ENCODE results near the gene TYSND1.

GRCh38 chr10:70140297-70140696, 6.2 kb downstream of the TYSND1 start:
- TF ChIP-seq, protein P1, sequence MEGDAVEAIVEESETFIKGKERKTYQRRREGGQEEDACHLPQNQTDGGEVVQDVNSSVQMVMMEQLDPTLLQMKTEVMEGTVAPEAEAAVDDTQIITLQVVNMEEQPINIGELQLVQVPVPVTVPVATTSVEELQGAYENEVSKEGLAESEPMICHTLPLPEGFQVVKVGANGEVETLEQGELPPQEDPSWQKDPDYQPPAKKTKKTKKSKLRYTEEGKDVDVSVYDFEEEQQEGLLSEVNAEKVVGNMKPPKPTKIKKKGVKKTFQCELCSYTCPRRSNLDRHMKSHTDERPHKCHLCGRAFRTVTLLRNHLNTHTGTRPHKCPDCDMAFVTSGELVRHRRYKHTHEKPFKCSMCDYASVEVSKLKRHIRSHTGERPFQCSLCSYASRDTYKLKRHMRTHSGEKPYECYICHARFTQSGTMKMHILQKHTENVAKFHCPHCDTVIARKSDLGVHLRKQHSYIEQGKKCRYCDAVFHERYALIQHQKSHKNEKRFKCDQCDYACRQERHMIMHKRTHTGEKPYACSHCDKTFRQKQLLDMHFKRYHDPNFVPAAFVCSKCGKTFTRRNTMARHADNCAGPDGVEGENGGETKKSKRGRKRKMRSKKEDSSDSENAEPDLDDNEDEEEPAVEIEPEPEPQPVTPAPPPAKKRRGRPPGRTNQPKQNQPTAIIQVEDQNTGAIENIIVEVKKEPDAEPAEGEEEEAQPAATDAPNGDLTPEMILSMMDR (IDR thresholded peaks at IDR 0.05): no peak
- TF ChIP-seq POLR2AphosphoS5 (IDR thresholded peaks at IDR 0.05) (no peak), POLR2A (IDR thresholded peaks at IDR 0.05) (no peak), EP300 (IDR thresholded peaks at IDR 0.05) (no peak)

All from upper lobe of left lung (tissue), 4 donors.